ENCODE data around the gene B3GNT5.

DNA sequence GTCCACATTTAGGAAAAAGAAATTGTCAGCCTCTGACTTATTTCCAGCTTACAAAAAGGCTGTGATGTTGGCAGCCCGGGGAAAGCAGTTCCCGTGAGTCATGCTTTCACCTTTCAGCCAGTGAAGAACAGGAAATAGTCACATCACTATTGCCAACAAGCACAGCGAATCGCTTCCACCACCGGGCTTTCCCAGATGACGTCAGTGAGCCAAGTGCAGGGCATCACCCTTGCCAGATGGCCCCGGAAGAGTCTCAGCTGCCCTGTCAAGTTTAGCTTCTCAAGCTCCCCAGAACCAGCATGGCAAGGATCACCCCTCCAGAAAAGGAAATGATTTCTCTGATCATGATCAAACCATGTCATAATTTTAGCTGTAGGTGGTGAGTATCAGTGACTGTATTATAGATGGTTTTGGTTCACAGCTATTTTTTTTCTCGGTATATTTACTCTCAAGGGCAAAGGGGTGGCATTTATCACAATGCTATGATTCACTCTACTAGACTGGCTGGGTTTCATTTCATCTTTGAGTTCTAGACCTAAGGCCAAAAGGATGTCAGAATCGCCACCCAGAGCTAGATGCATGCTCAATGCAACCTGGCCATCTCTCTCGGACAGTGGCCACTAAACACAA lies 32.9 kb downstream of the B3GNT5 start:
- TF ChIP-seq, protein P1, sequence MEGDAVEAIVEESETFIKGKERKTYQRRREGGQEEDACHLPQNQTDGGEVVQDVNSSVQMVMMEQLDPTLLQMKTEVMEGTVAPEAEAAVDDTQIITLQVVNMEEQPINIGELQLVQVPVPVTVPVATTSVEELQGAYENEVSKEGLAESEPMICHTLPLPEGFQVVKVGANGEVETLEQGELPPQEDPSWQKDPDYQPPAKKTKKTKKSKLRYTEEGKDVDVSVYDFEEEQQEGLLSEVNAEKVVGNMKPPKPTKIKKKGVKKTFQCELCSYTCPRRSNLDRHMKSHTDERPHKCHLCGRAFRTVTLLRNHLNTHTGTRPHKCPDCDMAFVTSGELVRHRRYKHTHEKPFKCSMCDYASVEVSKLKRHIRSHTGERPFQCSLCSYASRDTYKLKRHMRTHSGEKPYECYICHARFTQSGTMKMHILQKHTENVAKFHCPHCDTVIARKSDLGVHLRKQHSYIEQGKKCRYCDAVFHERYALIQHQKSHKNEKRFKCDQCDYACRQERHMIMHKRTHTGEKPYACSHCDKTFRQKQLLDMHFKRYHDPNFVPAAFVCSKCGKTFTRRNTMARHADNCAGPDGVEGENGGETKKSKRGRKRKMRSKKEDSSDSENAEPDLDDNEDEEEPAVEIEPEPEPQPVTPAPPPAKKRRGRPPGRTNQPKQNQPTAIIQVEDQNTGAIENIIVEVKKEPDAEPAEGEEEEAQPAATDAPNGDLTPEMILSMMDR (IDR thresholded peaks at IDR 0.05), result peak in 1 of 6 experiments; percentile 5
- no peak for TF ChIP-seq POLR2A (IDR thresholded peaks at IDR 0.05)

All from esophagus squamous epithelium (tissue), 4 donors.